SK-N-MC (cell line): ENCODE data around the gene P4HTM.

Experiments
- EZH2 ChIP-seq: fragments of 200-600 bp; sonication (generic); IDR thresholded peaks from one replicate; pipeline ENCODE4 v1.6.1; 2017; ENCODE audit warnings: antibody characterized with exemption
- FOXP2 ChIP-seq: optimal IDR thresholded peaks from 2 replicates; pipeline ENCODE3; 2011; ENCODE audit warnings: mild to moderate bottlenecking, moderate library complexity; ENCODE audit not compliant: insufficient read depth; ENCODE audit errors: extremely low read length, control extremely low read depth
- POLR2AphosphoS5 ChIP-seq: IDR thresholded peaks from 2 replicates; pipeline ENCODE4 v1.6.1; 2012; ENCODE audit warnings: mild to moderate bottlenecking, low read depth, low read length, borderline replicate concordance

DNA sequence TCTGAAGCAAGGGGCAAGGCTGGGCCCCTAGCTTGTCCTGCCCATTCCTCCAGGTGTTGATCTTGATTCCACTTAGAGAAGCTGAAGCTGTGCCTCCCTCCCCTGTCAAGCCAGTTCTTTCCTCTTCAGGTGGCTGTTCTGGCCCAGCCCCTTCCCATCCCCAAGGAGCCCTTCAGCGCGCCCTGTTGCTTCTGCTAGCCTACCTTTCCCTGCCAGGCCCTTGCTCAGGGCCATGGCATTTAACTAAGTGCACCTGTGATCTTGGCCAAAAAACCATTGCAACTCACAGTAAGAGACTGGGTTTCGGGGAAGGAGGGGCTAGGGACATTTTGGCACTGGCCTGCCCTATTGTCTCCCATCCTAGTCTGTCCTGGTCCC, 15.3 kb downstream of the P4HTM start:
- TF ChIP-seq EZH2 (no peak), POLR2AphosphoS5 (no peak), FOXP2 (no peak)
